Frontal cortex (tissue), 4 donors: Measurements from ENCODE around the gene LRRC10B. TPM values are rescaled to one million over a fixed set of nuclear protein-coding genes. Genes with fewer than 3 reads are reported as not detected.

Experiments used
- DNase-seq, 2 donors: peaks; one replicate each; pipeline ENCODE4 v3.0.0; 2012; ENCODE audit warnings: low spot score in 2 of 2
- FAIRE-seq: peaks from 2 replicates; lab custom pipeline; 2012; peaks lifted over from hg19 to GRCh38; lab: Jason Lieb, UNC
- total RNA-seq: library from RNA; depleted of rRNA; stranded (reverse); fragments of >200 nt; gene quantifications from one replicate; pipeline ENCODE4 v1.2.3, GENCODE V29; 2014
- donor health status: control.
- donor health status: control.
- donor health status: control.

Gene LRRC10B
- total RNA-seq, 1 donor from 2014 or later, result 2.9 TPM

DNA sequence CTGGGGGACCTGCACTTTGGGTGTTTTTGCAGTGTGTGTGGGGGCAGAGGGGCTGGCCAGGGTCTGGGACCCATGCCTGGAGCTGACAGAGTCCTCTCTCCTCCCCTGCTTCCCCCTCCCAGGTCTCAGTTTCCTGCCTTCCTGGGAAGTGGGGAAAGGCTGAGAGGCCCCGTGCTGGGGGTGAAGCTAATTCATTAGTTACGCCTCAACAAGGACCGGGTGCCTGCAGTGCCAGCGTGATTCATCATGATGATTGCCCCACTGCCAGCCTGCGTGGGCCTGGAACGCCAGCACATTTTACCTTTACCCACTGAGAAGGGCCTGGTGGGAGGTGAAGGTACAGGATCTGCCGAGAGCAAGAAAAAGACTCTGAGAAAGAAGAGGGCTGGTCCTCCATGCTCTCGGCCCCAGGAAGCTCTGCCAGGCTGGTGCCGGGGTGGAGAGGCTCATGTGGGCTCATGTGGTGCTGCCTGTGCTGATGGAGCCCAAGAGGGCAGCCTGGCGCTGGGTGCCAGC lies 2.9 kb upstream of the LRRC10B start:
- no peak for FAIRE-seq

GRCh38 chr11:61507012-61507768 lies 1.4 kb upstream of the LRRC10B start:
- DNase-seq (no peak), FAIRE-seq (no peak)

More for the DNA sequence above, 2.9 kb upstream of the LRRC10B start:
- DNase-seq, result no peak

DNA sequence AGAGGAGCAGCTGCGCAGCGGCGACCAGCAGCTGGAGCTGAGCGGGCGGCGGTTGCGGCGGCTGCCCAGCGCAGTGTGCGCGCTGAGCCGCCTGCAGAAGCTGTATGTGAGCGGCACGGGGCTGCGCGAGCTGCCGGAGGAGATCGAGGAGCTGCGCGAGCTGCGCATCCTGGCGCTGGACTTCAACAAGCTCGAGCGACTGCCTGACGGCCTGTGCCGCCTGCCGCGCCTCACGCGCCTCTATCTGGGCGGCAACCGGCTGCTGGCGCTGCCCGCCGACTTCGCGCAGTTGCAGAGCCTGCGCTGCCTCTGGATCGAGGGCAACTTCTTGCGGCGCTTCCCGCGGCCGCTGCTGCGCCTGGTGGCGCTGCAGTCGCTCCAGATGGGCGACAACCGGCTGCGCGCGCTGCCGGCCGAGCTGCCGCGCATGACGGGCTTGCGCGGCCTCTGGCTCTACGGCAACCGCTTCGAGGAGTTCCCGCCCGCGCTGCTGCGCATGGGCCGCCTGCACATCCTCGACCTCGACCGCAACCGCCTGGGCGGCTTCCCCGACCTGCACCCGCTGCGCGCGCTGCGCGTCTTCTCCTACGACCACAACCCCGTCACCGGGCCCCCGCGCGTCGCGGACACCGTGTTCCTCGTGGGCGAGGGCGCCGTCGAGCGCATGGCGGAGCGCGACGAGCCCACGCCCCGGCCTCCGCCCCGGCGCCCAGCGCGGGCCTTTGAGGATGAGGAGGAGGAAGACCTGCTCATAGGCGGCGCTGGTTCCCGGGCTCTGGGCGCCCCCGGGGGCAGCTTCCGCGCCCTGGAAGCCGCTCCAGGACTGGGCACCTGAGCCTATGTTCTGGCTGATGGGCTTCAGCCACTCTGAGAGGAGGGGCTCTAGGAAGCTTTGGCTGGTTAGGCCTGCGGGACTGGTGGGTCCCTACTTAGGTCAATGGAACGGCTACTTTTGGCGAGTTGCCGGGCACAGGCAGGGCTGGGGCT lies 787 bp downstream of the LRRC10B start:
- DNase-seq, result peak; percentile 71 to 75
- no peak for FAIRE-seq

DNA sequence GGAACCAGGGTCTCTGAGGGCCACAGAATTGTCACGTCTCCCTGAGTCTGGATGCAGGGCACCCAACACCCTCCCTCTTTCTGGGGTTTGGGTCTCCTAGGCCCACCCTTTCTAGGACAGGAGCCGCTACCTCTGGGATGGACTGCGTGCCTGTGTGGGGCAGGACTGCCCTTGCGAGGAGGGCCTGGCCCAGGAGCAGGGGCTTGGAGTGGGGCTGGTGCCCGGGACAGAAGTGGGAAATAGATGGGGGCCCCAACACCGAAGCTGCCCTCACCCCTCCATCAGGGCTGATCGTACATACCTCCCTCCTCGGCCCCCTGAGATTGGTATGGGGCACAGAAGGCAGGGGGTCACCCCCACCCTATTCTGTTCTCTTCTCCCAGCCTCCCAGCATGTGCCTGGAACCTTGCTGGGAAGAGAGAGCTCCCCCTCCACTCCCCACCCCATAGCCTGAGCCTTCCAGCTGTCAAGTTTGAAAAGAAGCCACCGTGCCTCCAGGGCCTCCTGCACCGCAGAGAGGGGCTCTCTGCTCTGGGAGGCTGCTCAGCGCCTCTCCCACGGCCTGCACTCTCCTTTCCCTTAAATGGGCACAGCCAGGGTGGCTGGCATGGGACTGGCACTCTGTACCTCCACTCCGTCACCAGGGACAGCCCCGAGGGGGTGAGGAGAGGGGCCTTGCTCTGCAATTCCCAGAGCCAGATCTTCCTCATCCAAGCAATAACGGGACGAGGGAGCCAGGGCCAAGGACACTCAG lies 1.8 kb downstream of the LRRC10B start:
- DNase-seq, result no peak
- FAIRE-seq, result no peak

GRCh38 chr11:61510974-61511373 lies 2.4 kb downstream of the LRRC10B start:
- FAIRE-seq (no peak), DNase-seq (no peak)

DNA sequence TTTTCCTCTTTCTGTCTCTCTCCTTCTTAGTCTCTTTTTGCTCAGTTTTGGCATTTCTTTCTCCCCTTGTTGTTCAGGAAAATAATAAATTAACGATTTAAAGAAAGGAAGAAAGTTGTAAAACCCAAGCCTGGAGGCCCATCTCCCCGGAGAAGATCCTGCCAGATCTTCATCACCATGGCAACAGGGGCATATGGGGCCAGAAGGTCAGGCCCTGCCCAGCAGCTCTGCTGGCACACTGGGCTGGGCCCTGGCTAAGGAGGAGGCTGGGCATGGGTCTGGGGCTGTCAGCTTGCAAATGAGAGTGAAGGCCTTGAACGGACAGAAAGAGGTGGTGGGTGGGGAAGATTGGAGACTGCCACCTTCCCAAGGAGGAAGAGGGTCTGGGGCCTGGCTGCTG lies 2.8 kb downstream of the LRRC10B start:
- no peak for FAIRE-seq

GRCh38 chr11:61512435-61512834 lies 3.9 kb downstream of the LRRC10B start:
- DNase-seq (no peak), FAIRE-seq (no peak)

More for the DNA sequence above, 2.8 kb downstream of the LRRC10B start:
- DNase-seq, result no peak

DNA sequence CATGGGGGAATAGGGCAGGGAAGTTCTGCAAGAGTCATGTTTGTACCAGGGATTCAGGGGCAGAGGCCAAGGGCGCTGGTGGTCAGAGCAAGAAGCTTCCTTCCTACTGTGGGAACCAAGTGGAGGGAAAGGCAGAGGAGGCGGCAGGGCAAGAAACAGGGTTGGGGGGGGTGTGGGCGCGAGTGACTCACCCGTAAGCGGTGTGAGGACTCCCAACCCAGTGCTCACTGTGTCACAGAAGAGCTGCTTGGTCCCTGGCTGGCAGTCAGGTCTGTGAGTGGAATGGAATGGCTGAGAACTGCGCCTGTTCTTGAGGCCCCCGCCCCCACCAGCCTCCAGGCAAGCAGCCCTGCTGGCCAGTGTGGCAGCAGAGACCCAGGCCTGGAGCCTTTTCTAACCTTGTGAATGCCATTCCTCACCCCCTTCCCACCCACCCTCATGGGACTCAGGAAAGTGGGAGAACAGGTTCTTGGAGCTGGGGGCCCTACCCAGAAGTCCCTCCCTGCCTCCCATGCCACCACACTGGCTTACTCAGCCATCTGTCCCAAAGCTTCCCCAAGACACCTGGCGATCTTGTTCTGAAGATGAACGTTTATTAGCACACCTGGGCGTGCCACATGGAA lies 4.7 kb downstream of the LRRC10B start:
- DNase-seq, result no peak
- FAIRE-seq, result no peak

- DNase-seq, result no peak
- no peak for FAIRE-seq
Measured at GRCh38 chr11:61514050-61514917, 5.7 kb downstream of the LRRC10B start.

- FAIRE-seq, result no peak
Measured at GRCh38 chr11:61515686-61516085, 7.1 kb downstream of the LRRC10B start.

DNA sequence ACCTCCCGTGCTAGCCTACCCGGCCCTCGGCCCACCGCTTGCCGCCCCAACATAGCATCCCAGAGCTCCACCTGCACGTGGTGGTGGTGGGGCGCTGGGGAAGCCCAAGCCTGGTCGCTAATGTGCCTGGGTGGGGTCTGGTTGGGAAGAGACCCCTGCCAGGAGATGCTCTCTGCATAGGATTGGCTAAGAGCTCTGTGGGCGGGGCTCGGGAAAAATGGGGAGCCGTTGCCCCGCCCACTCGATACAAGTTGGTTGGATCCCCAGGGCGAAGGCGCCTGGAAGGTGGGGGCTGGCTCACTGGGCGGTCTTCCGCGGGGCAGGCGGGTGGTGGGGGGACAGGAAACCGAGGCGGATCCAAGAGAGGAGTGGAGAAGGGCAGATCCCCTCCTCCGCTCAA lies 7.6 kb downstream of the LRRC10B start:
- DNase-seq (no peak), FAIRE-seq (no peak)

More at GRCh38 chr11:61515686-61516085, 7.1 kb downstream of the LRRC10B start:
- DNase-seq, result no peak

DNA sequence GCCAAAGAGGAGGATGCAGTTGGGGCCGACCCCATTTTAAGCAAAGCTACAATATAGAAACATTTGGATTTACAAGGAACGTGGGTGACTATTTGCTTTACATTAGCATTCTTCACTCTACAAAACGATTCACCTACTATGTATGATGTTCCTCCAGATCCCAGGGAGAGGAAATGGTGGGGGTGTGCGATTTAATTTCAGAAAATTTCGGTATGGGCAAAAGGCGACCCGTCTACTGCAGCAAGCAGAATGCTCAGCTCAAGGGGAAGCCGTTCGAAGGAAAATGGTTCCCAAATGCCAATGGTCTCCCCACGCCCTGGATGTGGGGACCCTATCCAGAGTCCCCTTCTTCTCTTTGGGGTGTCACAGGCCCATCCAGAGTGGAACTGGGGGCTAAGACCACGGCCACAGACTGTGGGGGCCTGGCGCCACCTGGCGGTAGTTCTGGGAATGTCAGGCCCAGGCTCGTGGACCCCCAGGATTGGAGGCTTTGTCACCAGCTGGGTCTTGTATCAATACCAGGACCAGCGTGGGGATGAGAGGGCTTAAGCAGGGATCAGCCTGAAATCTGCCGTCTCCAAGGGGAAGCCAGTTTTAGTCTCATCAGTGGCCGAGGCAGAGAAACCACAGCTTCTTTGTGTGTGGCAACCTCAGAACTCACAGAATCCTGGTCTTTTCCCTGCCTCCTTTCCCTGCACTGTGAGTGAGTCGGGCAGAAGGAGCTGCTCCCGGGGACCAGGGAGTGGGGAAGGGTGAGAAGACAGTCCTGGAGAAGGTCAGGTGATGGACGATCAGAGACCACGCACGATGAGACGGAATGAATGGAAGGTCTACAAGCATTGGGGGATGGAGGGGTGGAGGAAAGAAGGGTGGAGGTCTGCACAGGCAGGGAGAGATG lies 8.4 kb downstream of the LRRC10B start:
- no peak for FAIRE-seq
- DNase-seq, result peak; percentile 75 to 85

GRCh38 chr11:61518032-61518795 lies 9.7 kb downstream of the LRRC10B start:
- DNase-seq (no peak), FAIRE-seq (no peak)

- DNase-seq, result no peak
Measured at GRCh38 chr11:61522881-61523280, 14.3 kb downstream of the LRRC10B start.

DNA sequence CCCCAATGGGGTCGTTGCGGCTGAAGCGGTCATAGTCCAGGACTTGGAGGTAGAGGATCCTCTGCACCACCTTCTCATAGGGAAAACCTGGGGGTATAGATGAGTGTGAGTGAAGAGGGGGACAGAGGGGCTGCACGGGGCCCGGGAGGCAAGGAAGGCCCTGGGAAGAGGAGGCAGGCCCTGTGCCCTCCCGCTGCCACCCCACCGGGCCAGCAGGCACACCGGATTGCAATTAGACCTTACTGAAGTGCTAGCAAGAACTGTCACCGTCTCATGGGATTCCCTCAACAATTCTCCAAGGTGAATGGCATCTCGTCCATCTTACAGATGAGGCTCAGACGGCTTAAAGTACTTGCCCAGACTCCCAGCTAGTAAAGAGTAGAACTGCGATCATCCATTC lies 15.9 kb downstream of the LRRC10B start:
- FAIRE-seq (no peak), DNase-seq (no peak)

More at GRCh38 chr11:61522881-61523280, 14.3 kb downstream of the LRRC10B start:
- FAIRE-seq, result no peak

GRCh38 chr11:61524963-61525587 lies 16.5 kb downstream of the LRRC10B start:
- DNase-seq (no peak), FAIRE-seq (no peak)
